OCI-LY7 (cell line): ENCODE results near the gene CALCB. TPM values are rescaled to one million over a fixed set of nuclear protein-coding genes. Genes with fewer than 3 reads are reported as not detected.

Source experiments
- BruUV-seq: library from RNA; stranded (reverse); fragments of 400-500 nt; replicated peaks from 2 replicates; lab custom pipeline; 2021; lab: Mats Ljungman, UMichigan
- CTCF ChIA-PET: fragments of 300-600 bp; sonication (Branson Sonifier 250); formaldehyde crosslinking; loops from one replicate; lab custom pipeline; 2022; ENCODE audit warnings: antibody characterized with exemption; ENCODE audit not compliant: unreplicated experiment; lab: Charles Lee
- POLR2A ChIA-PET: fragments of 300-600 bp; sonication (Branson Sonifier 250); formaldehyde crosslinking; loops from one replicate; lab custom pipeline; 2022; ENCODE audit warnings: antibody characterized with exemption; lab: Charles Lee
- DNase-seq: peaks from one replicate; pipeline ENCODE4 v3.0.0-alpha.2; 2015; ENCODE audit warnings: low spot score
- H2AFZ ChIP-seq: fragments of 200-600 bp; sonication (generic), shearing (Covaris generic); 2 replicates; pipeline ENCODE4 v1.6.1; 2014; ENCODE audit warnings: mild to moderate bottlenecking, antibody characterized with exemption, low read length, moderate library complexity
- H3K27ac ChIP-seq: fragments of 200-600 bp; sonication (generic); 2 replicates; pipeline ENCODE4 v1.5.1; 2014; ENCODE audit warnings: mixed run types, low read depth, mild to moderate bottlenecking, moderate library complexity, low read length, inconsistent platforms; ENCODE audit not compliant: poor library complexity, severe bottlenecking
- H3K36me3 ChIP-seq: fragments of 200-600 bp; sonication (generic); 2 replicates; pipeline ENCODE4 v1.6.1; 2014; ENCODE audit warnings: mild to moderate bottlenecking, antibody characterized with exemption, low read length, moderate library complexity, mixed read lengths; ENCODE audit not compliant: insufficient read depth
- H3K4me1 ChIP-seq: fragments of 200-600 bp; sonication (generic); 2 replicates; pipeline ENCODE4 v1.5.1; 2014; ENCODE audit warnings: mild to moderate bottlenecking, low read length; ENCODE audit not compliant: insufficient read depth, poor library complexity, severe bottlenecking
- H3K4me2 ChIP-seq: fragments of 200-600 bp; sonication (generic); 2 replicates; pipeline ENCODE4 v1.6.1; 2014; ENCODE audit warnings: mild to moderate bottlenecking, low read length
- H3K4me3 ChIP-seq: fragments of 200-600 bp; sonication (generic); 2 replicates; pipeline ENCODE4 v1.5.1; 2014; ENCODE audit warnings: mild to moderate bottlenecking, low read depth, low read length; ENCODE audit not compliant: poor library complexity, severe bottlenecking
- H3K79me2 ChIP-seq: fragments of 200-600 bp; sonication (generic); 2 replicates; pipeline ENCODE4 v1.6.1; 2016; ENCODE audit warnings: low read depth, mild to moderate bottlenecking, low read length, moderate library complexity, mixed read lengths; ENCODE audit not compliant: insufficient read depth
- H3K9me2 ChIP-seq: fragments of 200-600 bp; sonication (generic); 2 replicates; pipeline ENCODE4 v1.6.1; 2016; ENCODE audit warnings: mild to moderate bottlenecking, low read length, mixed read lengths; ENCODE audit not compliant: insufficient read depth
- H3K9me3 ChIP-seq: fragments of 200-600 bp; sonication (generic); 2 replicates; pipeline ENCODE4 v1.6.1; 2014; ENCODE audit warnings: mild to moderate bottlenecking, mixed run types, low read length, mixed read lengths
- H4K20me1 ChIP-seq: fragments of 200-600 bp; sonication (generic); 2 replicates; pipeline ENCODE4 v1.6.1; 2014; ENCODE audit warnings: mild to moderate bottlenecking, antibody characterized with exemption, low read length, moderate library complexity, mixed read lengths; ENCODE audit not compliant: insufficient read depth
- CTCF ChIP-seq: fragments of 200-600 bp; sonication (generic); conservative IDR thresholded peaks from 2 replicates; pipeline ENCODE4 v1.5.1; 2014; ENCODE audit warnings: mild to moderate bottlenecking, antibody characterized with exemption, low read length, moderate library complexity, mixed read lengths
- EZH2phosphoT487 ChIP-seq: fragments of 200-600 bp; sonication (generic); IDR thresholded peaks from 2 replicates; pipeline ENCODE4 v1.6.1; 2018; ENCODE audit warnings: low read depth, borderline replicate concordance, mild to moderate bottlenecking, mixed run types, antibody characterized with exemption, low read length, moderate library complexity, mixed read lengths
- intact Hi-C: fragments of 100-400 bp; cut with micrococcal nuclease; formaldehyde crosslinking; loops from one replicate; pipeline ENCODE4 v1.10.0; 2022; ENCODE audit not compliant: unreplicated experiment
- total RNA-seq, 2 experiments: library from RNA; depleted of rRNA in 1 of 2; stranded (reverse); fragments of >200 nt in 1 of 2; shearing (Covaris generic) in 1 of 2; gene quantifications; 2 replicates each; pipeline ENCODE4 v1.2.3, GENCODE V29; 2014 to 2022

The CALCB gene
- total RNA-seq, 2 experiments from 2014 or later = 0.44 TPM; not detected in 1

DNA sequence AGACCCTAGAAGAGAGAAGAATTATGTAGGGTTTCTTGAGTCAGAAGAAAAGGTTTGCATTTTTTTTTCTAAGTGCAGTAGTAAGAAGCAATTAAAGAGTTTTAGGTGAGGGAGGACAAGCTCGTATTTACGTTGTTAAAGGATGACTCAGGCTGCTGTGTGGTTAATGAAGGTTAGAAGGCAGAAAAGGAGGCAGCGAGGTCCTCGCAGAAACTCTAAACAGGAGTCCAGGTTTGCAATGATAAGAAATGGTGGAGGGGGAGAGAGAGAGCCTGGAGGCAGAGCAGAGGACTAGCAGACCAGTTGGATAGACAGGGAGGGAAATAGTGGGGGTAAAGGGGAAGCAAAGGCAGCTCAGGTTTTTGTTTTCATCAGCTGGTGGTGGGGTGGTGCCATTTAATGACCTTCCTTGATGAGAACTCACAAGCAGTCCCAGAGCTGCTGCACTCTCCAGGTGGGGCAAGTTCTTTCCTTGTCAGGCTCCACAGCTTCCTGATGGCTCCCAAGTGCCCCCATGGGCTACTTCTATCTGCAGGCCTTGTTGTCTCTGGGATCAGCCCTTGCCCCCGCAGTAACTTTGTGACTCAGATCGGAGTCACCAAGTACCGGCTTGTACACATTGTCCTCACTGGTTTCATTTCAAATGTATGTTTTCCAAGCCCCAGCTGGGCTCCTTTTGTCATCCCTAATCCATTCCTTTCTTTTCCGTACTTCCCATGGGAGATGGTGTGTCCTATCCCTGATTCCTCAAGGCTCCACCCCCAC is 33.0 kb downstream of the CALCB start:
- no peaks in the 10 kb centered on the region for H3K9me2 ChIP-seq
- no peak overlapping the region for H3K4me3 ChIP-seq
- no peak overlapping the region for H3K27ac ChIP-seq
- H3K79me2 ChIP-seq = no peaks in the 10 kb centered on the region
- no peaks in the 10 kb centered on the region for H3K9me3 ChIP-seq
- H3K4me2 ChIP-seq = no peak overlapping the region
- no peak overlapping the region for H2AFZ ChIP-seq
- H3K4me1 ChIP-seq = peaks cover 50% of the 10 kb centered on the region
- no peaks in the 10 kb centered on the region for H3K36me3 ChIP-seq
- H4K20me1 ChIP-seq = no peaks in the 10 kb centered on the region
- BruUV-seq = no TSS peak
- DNase-seq = no peak
- ChIA-PET POLR2A (interaction anchor here (0.7 to 1.0 kb wide), 2 partner anchors 25 to 105 kb away, joined by 3 read pairs; no protein-coding TSS in a partner anchor), CTCF (no interaction called here)
- no peak for TF ChIP-seq EZH2phosphoT487
- TF ChIP-seq CTCF = no peak
- intact Hi-C loops = no loop called here

DNA sequence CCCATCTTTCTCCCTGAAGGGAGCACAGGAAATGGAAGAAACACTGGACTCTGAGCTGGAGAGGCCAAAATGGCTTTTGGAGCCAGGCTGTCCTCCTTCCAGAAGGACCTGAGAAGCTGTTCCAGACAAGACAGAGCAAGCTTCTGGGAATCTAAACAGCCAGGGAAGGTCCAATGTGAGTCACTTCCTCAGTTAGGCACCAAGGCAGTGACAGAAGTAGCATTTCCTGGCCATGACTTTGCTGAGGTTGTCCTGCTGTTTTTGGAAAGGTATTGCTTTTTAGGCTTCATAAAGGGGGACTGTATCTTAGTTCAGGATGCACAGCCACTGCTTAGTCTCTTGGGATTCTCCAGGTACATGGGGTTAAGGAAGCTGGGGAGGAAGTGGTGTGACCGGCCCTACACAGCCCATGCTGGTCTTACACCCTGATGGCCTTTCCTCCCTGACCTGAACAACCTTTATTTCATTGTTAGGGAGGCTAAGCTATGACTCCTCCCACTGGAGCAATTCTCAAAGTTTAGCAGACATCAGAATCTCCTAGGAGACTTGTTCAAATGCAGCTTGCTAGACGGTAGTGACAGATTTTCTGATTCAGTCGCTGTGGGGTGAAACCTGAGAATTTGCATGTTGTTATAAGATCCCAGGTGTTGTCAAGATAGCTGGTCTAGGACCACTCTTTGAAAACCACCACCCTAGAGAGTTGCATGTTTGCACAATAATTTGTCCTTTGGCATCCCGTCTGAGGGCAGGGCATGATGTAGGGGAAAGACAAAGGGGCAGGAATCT is 34.5 kb downstream of the CALCB start:
- CTCF ChIA-PET = interaction anchor here (0.9 kb wide), 1 partner anchor 200 kb away, joined by 3 read pairs; no protein-coding TSS in a partner anchor
- intact Hi-C loops = no loop called here
- POLR2A ChIA-PET = interaction anchor here (0.5 to 0.6 kb wide), 2 partner anchors 642 to 991 kb away, joined by 3 to 4 read pairs; no protein-coding TSS in a partner anchor

More for the DNA sequence above, 34.5 kb downstream of the CALCB start:
- Histone ChIP-seq H3K4me3 (peak overlapping the region; percentile 28), H3K4me2 (peak overlapping the region; percentile 63), H3K9me3 (no peaks in the 10 kb centered on the region), H3K79me2 (no peaks in the 10 kb centered on the region), H3K9me2 (no peaks in the 10 kb centered on the region), H4K20me1 (no peaks in the 10 kb centered on the region), H2AFZ (peak overlapping the region; percentile 41; the same call in 1 of the 2 replicates), H3K4me1 (peaks cover 66% of the 10 kb centered on the region), H3K27ac (peak overlapping the region; percentile 39), H3K36me3 (no peaks in the 10 kb centered on the region)
- DNase-seq = peak; percentile 56
- TF ChIP-seq EZH2phosphoT487 (no peak), CTCF (no peak)
- no TSS peak for BruUV-seq
